ENCODE results near the gene SLC43A2. TPM values are rescaled to one million over a fixed set of nuclear protein-coding genes. Genes with fewer than 3 reads are reported as not detected.

SLC43A2 gene
- total and polyA plus RNA-seq, 10 of the 15 experiments (the other 5 are each of a cell fraction or from before 2014, with no cell fraction given) = 0.03 to 14.0 (median 5.3) TPM

- TF ChIP-seq MTA3 (IDR thresholded peaks at IDR 0.05; ENCODE audit: borderline replicate concordance, low read length) (no peak), NRF1 (conservative IDR thresholded peaks at IDR 0.05; ENCODE audit: low read depth, low read length) (no peak), DPF2 (IDR thresholded peaks at IDR 0.05) (no peak), PBX3 (IDR thresholded peaks at IDR 0.05; ENCODE audit: insufficient replicate concordance, low read depth, low read length) (no peak)
Observed at GRCh38 chr17:1647802-1648171, 19.2 kb upstream of the SLC43A2 start (continued).

GRCh38 chr17:1646199-1646875 is 17.7 kb upstream of the SLC43A2 start:
- H3K36me3 ChIP-seq (ENCODE audit: control insufficient read depth in 2 of 2, insufficient read depth in 2 of 2, low read length in 1 of 2) = peaks cover 2 to 9% of the 10 kb centered on the region in 2 experiments; a peak in 3 of 4 replicates
- H3K27ac ChIP-seq (ENCODE audit: control insufficient read depth, insufficient read depth) = no peak overlapping the region
- H3K27me3 ChIP-seq (replicated peaks in 1 of 2; ENCODE audit: control insufficient read depth in 2 of 2, insufficient read depth in 2 of 2, low read length in 1 of 2) = no peaks in the 10 kb centered on the region
- 0 out of 2 replicates have a peak overlapping the region, but pooled peaks have one; percentile 98 for H3K4me2 ChIP-seq (ENCODE audit: control insufficient read depth, insufficient read depth)
- no peak for DNase-seq (ENCODE audit: low read depth, low spot score)
- H4K20me1 ChIP-seq (ENCODE audit: control insufficient read depth, insufficient read depth) = no peaks in the 10 kb centered on the region
- CTCF ChIA-PET = interaction anchor here (0.7 to 1.7 kb wide), 5 partner anchors 12 to 72 kb away, joined by 3 to 6 read pairs (median 4); no protein-coding TSS in a partner anchor
- no peak overlapping the region; the same call in 1 of the 2 replicates for H3K9ac ChIP-seq (ENCODE audit: control insufficient read depth, insufficient read depth, low read length)
- H3K4me1 ChIP-seq (ENCODE audit: control insufficient read depth, insufficient read depth, low read length) = peaks cover 38% of the 10 kb centered on the region
- POLR2A ChIA-PET = no interaction called here
- SMC1A ChIA-PET (ENCODE audit: uncharacterized antibody, unreplicated experiment) = interaction anchor here (0.9 to 1.3 kb wide), 2 partner anchors 14 to 72 kb away, joined by 3 read pairs; no protein-coding TSS in a partner anchor
- in situ Hi-C loops (cut with MboI) (no loop called here), intact Hi-C loops (cut with micrococcal nuclease; ENCODE audit: unreplicated experiment) (loop anchor here (10.0 kb wide), 1 partner anchor 372 kb away; the partner anchor contains the start of genes BHLHA9 and TRARG1)
- no peak for TF ChIP-seq CEBPZ (IDR thresholded peaks at IDR 0.05; ENCODE audit: low read depth, low read length)
- TF ChIP-seq HSF1 (IDR thresholded peaks at IDR 0.05; ENCODE audit: low read depth, low read length) = no peak
- no peak for TF ChIP-seq FOXK2 (IDR thresholded peaks at IDR 0.05)
- no peak for TF ChIP-seq KAT2A (conservative IDR thresholded peaks at IDR 0.05; ENCODE audit: control insufficient read depth, low read depth, low read length)
- TF ChIP-seq KDM1A (IDR thresholded peaks at IDR 0.05; ENCODE audit: borderline replicate concordance) = no peak
- no peak for TF ChIP-seq NFYB (IDR thresholded peaks at IDR 0.05; ENCODE audit: insufficient read depth, low read depth, low read length)
- TF ChIP-seq FOXM1 (IDR thresholded peaks at IDR 0.05; ENCODE audit: low read depth, low read length) = no peak
- no peak for TF ChIP-seq ATF7 (IDR thresholded peaks at IDR 0.05; ENCODE audit: low read depth)
- TF ChIP-seq STAT1 (conservative IDR thresholded peaks at IDR 0.05) = no peak
- RAD21 ChIA-PET (ENCODE audit: unreplicated experiment) = interaction anchor here (1.1 kb wide), 1 partner anchor 16 kb away, joined by 3 read pairs; no protein-coding TSS in a partner anchor
- H3K4me3 ChIP-seq = no peak overlapping the region
- H3K9me3 ChIP-seq (replicated peaks; ENCODE audit: control insufficient read depth, insufficient read depth, low read length) = no peaks in the 10 kb centered on the region
- no peak for ATAC-seq
- WGBS (ENCODE audit: insufficient coverage, insufficient replicate concordance, low lambda C conversion rate, missing lambda C conversion rate) = 98% methylated on average over 11 of the region's 13 CpGs
- no TSS peak for BruUV-seq (replicated peaks)
- H3K79me2 ChIP-seq (ENCODE audit: control insufficient read depth, insufficient read depth, low read length) = peaks cover 5% of the 10 kb centered on the region
- FAIRE-seq = no peak
- H2AFZ ChIP-seq (ENCODE audit: control insufficient read depth, low read depth, low read length) = no peak overlapping the region

Data from GM12878 (cell line).